Liver (tissue), 9 donors: Measurements from ENCODE around the gene DNAJC7. TPM values are rescaled to one million over a fixed set of nuclear protein-coding genes. Genes with fewer than 3 reads are reported as not detected.
A peak's percentile ranks its signal among the peaks of the same experiment; 100 is the strongest.

Source experiments
- DNase-seq: peaks from one replicate; pipeline ENCODE4 v3.0.0-alpha.2; 2017; ENCODE audit warnings: low spot score
- H3K27ac ChIP-seq, 2 donors: one replicate each; pipeline ENCODE4 v1.7.0; 2013; ENCODE audit warnings: inconsistent platforms in 2 of 2, low read length in 2 of 2, control low read depth in 1 of 2, low read depth in 1 of 2, mild to moderate bottlenecking in 1 of 2
- H3K27me3 ChIP-seq, 4 donors: one replicate each; pipeline versions ENCODE4 v1.6.1 to v1.7.0; 2013; ENCODE audit warnings: low read length in 3 of 4, inconsistent platforms in 1 of 4, mild to moderate bottlenecking in 1 of 4, moderate library complexity in 1 of 4; ENCODE audit not compliant: control insufficient read depth in 4 of 4, insufficient read depth in 4 of 4
- H3K36me3 ChIP-seq, 4 donors: one replicate each; pipeline versions ENCODE4 v1.6.1 to v1.7.0; 2013; ENCODE audit warnings: low read length in 3 of 4, mild to moderate bottlenecking in 3 of 4, low read depth in 1 of 4, moderate library complexity in 1 of 4; ENCODE audit not compliant: control insufficient read depth in 4 of 4, insufficient read depth in 3 of 4
- H3K4me1 ChIP-seq, 4 donors: one replicate each; pipeline versions ENCODE4 v1.6.1 to v1.7.0; 2013; ENCODE audit warnings: low read length in 3 of 4, mild to moderate bottlenecking in 3 of 4, moderate library complexity in 1 of 4; ENCODE audit not compliant: control insufficient read depth in 4 of 4, insufficient read depth in 4 of 4
- H3K4me3 ChIP-seq, 3 donors: one replicate each; pipeline versions ENCODE4 v1.6.1 to v1.7.0; 2013; ENCODE audit warnings: low read length in 3 of 3, control low read depth in 1 of 3, low read depth in 1 of 3, mild to moderate bottlenecking in 1 of 3
- H3K9ac ChIP-seq, 2 donors: one replicate each; pipeline ENCODE4 v1.7.0; 2013; ENCODE audit warnings: low read length in 2 of 2, mild to moderate bottlenecking in 2 of 2, moderate library complexity in 2 of 2, control low read depth in 1 of 2, low read depth in 1 of 2
- H3K9me3 ChIP-seq, 4 donors: one replicate each; pipeline versions ENCODE4 v1.6.1 to v1.7.0; 2013; ENCODE audit warnings: low read length in 3 of 4; ENCODE audit not compliant: control insufficient read depth in 4 of 4
- EGR1 ChIP-seq, 2 donors: IDR thresholded peaks; 2 replicates each; pipeline ENCODE4 v1.6.1; 2016 to 2018; ENCODE audit warnings: antibody characterized with exemption in 2 of 2, low read depth in 2 of 2
- FOXA1 ChIP-seq: IDR thresholded peaks from 2 replicates; pipeline ENCODE4 v1.6.1; 2016; ENCODE audit warnings: antibody characterized with exemption
- FOXA2 ChIP-seq: IDR thresholded peaks from 2 replicates; pipeline ENCODE4 v1.6.1; 2016; ENCODE audit warnings: antibody characterized with exemption
- GABPA ChIP-seq, 2 donors: IDR thresholded peaks in 1 of 2; conservative IDR thresholded peaks in 1 of 2; 2 replicates each; pipeline ENCODE4 v1.6.1; 2016; ENCODE audit warnings: antibody characterized with exemption in 2 of 2, mild to moderate bottlenecking in 1 of 2, moderate library complexity in 1 of 2
- HNF4A ChIP-seq, 2 donors: conservative IDR thresholded peaks; 2 replicates each; pipeline ENCODE4 v1.6.1; 2016; ENCODE audit warnings: antibody characterized with exemption in 2 of 2, mild to moderate bottlenecking in 2 of 2
- HNF4G ChIP-seq: IDR thresholded peaks from 2 replicates; pipeline ENCODE4 v1.6.1; 2016; ENCODE audit warnings: antibody characterized with exemption
- RAD21 ChIP-seq, 2 donors: IDR thresholded peaks; 2 replicates each; pipeline ENCODE4 v1.6.1; 2016; ENCODE audit warnings: antibody characterized with exemption in 2 of 2, mild to moderate bottlenecking in 2 of 2
- RXRA ChIP-seq, 2 donors: IDR thresholded peaks; 2 replicates each; pipeline ENCODE4 v1.6.1; 2017 to 2018; ENCODE audit warnings: antibody characterized with exemption in 2 of 2, mild to moderate bottlenecking in 1 of 2
- SP1 ChIP-seq: IDR thresholded peaks from 2 replicates; pipeline ENCODE4 v1.6.1; 2018; ENCODE audit warnings: antibody characterized with exemption, mild to moderate bottlenecking
- TAF1 ChIP-seq: conservative IDR thresholded peaks from 2 replicates; pipeline ENCODE4 v1.6.1; 2016; ENCODE audit warnings: antibody characterized with exemption, mild to moderate bottlenecking
- YY1 ChIP-seq: IDR thresholded peaks from 2 replicates; pipeline ENCODE4 v1.6.1; 2016; ENCODE audit warnings: antibody characterized with exemption, mild to moderate bottlenecking
- WGBS: extraction: QIAGEN DNeasy Blood & Tissue Kit; methylation state at CpG from one replicate; pipeline ENCODE4 v1.1.7; 2013; 5-methylcytosine and 5-hydroxymethylcytosine counted together
- polyA plus RNA-seq, 2 donors: library from polyadenylated mRNA; stranded (reverse) in 1 of 2; unstranded in 1 of 2; fragments of 200-250 nt in 1 of 2; fragments of >200 nt in 1 of 2; fragmentation: Nextera tagmentation in 1 of 2; extraction: Ambion mirVana in 1 of 2; gene quantifications; one replicate each; pipeline versions ENCODE4 v1.2.1 to v1.2.3, GENCODE V29; 2013 to 2015
- total RNA-seq, 2 donors: library from RNA; depleted of rRNA; stranded (reverse); fragments of >200 nt; gene quantifications; one replicate each; pipeline ENCODE4 v1.2.3, GENCODE V29; 2014
- TF ChIP-seq, protein P1 (sequence below): IDR thresholded peaks from 2 replicates; pipeline ENCODE4 v1.6.1; 2016; ENCODE audit warnings: antibody characterized with exemption
- TF ChIP-seq, protein P2 (sequence below): IDR thresholded peaks from 2 replicates; pipeline ENCODE4 v1.6.1; 2016; ENCODE audit warnings: antibody characterized with exemption
- TF ChIP-seq, protein P3 (sequence below): IDR thresholded peaks from 2 replicates; pipeline ENCODE4 v1.6.1; 2016; ENCODE audit warnings: antibody characterized with exemption, mild to moderate bottlenecking
- TF ChIP-seq, protein P4 (sequence below): IDR thresholded peaks from 2 replicates; pipeline ENCODE4 v1.6.1; 2016; ENCODE audit warnings: antibody characterized with exemption
- TF ChIP-seq, protein P5 (sequence below): fragments of 150-350 bp; IDR thresholded peaks from 2 replicates; pipeline ENCODE4 v1.5.1; 2017; ENCODE audit warnings: improper control_type of control experiment, low read depth, low read length; ENCODE audit not compliant: missing input control
- donor health status: healthy.
- donor health status: healthy.
- donor health status: healthy.
- donor health status: healthy.
- donor health status: healthy.

DNAJC7 gene
- total and polyA plus RNA-seq, 4 donors, result 28.7 to 33.9 (median 30.6) TPM

DNA sequence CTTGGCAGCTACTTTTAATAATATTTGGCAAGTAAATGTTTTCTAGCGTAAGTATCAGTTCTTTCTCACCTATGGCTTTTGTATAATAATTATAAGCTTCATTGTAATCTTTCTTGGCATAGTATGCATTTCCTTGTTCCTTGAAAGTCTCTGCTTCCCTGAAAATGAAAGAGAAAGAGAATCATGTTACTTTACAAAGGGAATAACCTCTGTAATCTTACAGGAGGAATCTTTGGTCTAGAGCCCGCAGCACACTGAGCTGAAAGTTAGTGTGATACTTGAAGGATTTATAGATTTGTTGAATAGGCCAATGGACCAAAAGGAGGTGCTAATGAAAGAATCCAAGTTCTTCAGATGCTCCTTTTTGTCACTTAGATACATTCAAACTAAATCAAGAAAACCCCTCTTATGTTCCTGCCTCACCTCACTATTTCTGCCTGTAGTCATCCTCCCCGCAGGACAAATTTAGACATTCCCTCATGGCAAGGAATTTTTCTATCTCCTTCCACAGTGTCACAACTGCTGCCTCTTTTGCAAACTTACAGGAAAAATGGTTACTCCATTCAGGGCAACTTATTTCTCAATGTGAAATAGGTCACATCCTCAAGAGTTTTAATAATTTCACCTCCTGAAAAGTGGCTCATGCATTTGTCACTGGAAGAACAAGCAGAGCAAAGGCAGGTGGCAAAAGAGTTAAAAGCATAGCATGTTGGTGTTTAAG, 16.7 kb downstream of the DNAJC7 start:
- 75% methylated on average over 3 of the region's 3 CpGs for WGBS
- no peaks in the 10 kb centered on the region for H3K27me3 ChIP-seq
- DNase-seq, result no peak
- H3K27ac ChIP-seq, result no peak overlapping the region
- no peaks in the 10 kb centered on the region for H3K9me3 ChIP-seq
- TF ChIP-seq, protein P1, sequence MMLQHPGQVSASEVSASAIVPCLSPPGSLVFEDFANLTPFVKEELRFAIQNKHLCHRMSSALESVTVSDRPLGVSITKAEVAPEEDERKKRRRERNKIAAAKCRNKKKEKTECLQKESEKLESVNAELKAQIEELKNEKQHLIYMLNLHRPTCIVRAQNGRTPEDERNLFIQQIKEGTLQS, result no peak
- TF ChIP-seq GABPA (IDR thresholded peaks at IDR 0.05 in 1 of 2, conservative IDR thresholded peaks at IDR 0.05 in 1 of 2), result no peak
- no peak for TF ChIP-seq FOXA2
- TF ChIP-seq FOXA1, result no peak
- no peak for TF ChIP-seq TAF1
- no peak for TF ChIP-seq HNF4G
- no peak for TF ChIP-seq YY1
- TF ChIP-seq, protein P2, sequence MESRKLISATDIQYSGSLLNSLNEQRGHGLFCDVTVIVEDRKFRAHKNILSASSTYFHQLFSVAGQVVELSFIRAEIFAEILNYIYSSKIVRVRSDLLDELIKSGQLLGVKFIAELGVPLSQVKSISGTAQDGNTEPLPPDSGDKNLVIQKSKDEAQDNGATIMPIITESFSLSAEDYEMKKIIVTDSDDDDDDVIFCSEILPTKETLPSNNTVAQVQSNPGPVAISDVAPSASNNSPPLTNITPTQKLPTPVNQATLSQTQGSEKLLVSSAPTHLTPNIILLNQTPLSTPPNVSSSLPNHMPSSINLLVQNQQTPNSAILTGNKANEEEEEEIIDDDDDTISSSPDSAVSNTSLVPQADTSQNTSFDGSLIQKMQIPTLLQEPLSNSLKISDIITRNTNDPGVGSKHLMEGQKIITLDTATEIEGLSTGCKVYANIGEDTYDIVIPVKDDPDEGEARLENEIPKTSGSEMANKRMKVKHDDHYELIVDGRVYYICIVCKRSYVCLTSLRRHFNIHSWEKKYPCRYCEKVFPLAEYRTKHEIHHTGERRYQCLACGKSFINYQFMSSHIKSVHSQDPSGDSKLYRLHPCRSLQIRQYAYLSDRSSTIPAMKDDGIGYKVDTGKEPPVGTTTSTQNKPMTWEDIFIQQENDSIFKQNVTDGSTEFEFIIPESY, result no peak
- TF ChIP-seq, protein P3, sequence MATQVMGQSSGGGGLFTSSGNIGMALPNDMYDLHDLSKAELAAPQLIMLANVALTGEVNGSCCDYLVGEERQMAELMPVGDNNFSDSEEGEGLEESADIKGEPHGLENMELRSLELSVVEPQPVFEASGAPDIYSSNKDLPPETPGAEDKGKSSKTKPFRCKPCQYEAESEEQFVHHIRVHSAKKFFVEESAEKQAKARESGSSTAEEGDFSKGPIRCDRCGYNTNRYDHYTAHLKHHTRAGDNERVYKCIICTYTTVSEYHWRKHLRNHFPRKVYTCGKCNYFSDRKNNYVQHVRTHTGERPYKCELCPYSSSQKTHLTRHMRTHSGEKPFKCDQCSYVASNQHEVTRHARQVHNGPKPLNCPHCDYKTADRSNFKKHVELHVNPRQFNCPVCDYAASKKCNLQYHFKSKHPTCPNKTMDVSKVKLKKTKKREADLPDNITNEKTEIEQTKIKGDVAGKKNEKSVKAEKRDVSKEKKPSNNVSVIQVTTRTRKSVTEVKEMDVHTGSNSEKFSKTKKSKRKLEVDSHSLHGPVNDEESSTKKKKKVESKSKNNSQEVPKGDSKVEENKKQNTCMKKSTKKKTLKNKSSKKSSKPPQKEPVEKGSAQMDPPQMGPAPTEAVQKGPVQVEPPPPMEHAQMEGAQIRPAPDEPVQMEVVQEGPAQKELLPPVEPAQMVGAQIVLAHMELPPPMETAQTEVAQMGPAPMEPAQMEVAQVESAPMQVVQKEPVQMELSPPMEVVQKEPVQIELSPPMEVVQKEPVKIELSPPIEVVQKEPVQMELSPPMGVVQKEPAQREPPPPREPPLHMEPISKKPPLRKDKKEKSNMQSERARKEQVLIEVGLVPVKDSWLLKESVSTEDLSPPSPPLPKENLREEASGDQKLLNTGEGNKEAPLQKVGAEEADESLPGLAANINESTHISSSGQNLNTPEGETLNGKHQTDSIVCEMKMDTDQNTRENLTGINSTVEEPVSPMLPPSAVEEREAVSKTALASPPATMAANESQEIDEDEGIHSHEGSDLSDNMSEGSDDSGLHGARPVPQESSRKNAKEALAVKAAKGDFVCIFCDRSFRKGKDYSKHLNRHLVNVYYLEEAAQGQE, result no peak
- TF ChIP-seq RAD21 (IDR thresholded peaks at IDR 0.05), result no peak
- TF ChIP-seq RXRA (IDR thresholded peaks at IDR 0.05), result no peak
- TF ChIP-seq, protein P4, sequence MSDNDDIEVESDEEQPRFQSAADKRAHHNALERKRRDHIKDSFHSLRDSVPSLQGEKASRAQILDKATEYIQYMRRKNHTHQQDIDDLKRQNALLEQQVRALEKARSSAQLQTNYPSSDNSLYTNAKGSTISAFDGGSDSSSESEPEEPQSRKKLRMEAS, result no peak
- no peak for TF ChIP-seq SP1
- no peak for TF ChIP-seq EGR1 (IDR thresholded peaks at IDR 0.05; ENCODE audit: low read depth in 2 of 2)
- no peak for TF ChIP-seq HNF4A (conservative IDR thresholded peaks at IDR 0.05)
- TF ChIP-seq, protein P5, sequence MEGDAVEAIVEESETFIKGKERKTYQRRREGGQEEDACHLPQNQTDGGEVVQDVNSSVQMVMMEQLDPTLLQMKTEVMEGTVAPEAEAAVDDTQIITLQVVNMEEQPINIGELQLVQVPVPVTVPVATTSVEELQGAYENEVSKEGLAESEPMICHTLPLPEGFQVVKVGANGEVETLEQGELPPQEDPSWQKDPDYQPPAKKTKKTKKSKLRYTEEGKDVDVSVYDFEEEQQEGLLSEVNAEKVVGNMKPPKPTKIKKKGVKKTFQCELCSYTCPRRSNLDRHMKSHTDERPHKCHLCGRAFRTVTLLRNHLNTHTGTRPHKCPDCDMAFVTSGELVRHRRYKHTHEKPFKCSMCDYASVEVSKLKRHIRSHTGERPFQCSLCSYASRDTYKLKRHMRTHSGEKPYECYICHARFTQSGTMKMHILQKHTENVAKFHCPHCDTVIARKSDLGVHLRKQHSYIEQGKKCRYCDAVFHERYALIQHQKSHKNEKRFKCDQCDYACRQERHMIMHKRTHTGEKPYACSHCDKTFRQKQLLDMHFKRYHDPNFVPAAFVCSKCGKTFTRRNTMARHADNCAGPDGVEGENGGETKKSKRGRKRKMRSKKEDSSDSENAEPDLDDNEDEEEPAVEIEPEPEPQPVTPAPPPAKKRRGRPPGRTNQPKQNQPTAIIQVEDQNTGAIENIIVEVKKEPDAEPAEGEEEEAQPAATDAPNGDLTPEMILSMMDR, result no peak
- peaks cover 10 to 35% (median 27%) of the 10 kb centered on the region in 4 donors for H3K36me3 ChIP-seq
- peak overlapping the region in 1 of 2 donors; percentile 8 for H3K9ac ChIP-seq
- no peak overlapping the region for H3K4me3 ChIP-seq
- H3K4me1 ChIP-seq, result peaks cover 5 to 12% (median 6%) of the 10 kb centered on the region in 4 donors
